ENCODE results near the gene OR2D3.

DNA sequence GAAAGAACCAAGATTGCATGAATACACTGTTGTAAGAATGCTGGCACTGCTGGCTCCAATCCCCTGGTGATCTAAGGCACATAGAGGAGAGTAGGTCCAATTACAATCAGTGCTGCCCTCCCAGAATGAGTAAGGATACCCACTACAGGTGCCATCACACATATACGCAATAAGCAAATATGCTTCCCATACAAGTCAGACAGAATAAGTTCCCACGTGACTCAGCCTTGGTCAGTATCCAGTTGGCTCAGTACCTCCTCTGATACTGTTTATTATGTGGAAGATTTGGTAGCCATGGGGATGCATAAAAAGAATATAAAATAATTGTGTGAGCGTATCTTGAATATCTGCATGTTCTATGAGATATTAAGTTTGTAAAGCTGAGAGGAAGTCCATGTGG, 8.9 kb upstream of the OR2D3 start:
- TF ChIP-seq, protein P1, sequence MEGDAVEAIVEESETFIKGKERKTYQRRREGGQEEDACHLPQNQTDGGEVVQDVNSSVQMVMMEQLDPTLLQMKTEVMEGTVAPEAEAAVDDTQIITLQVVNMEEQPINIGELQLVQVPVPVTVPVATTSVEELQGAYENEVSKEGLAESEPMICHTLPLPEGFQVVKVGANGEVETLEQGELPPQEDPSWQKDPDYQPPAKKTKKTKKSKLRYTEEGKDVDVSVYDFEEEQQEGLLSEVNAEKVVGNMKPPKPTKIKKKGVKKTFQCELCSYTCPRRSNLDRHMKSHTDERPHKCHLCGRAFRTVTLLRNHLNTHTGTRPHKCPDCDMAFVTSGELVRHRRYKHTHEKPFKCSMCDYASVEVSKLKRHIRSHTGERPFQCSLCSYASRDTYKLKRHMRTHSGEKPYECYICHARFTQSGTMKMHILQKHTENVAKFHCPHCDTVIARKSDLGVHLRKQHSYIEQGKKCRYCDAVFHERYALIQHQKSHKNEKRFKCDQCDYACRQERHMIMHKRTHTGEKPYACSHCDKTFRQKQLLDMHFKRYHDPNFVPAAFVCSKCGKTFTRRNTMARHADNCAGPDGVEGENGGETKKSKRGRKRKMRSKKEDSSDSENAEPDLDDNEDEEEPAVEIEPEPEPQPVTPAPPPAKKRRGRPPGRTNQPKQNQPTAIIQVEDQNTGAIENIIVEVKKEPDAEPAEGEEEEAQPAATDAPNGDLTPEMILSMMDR (conservative IDR thresholded peaks at IDR 0.05; ENCODE audit: low read length): no peak
- TF ChIP-seq EZH2phosphoT487 (IDR thresholded peaks at IDR 0.05; ENCODE audit: borderline replicate concordance, low read depth, low read length): no peak

All from OCI-LY7 (cell line).